ENCODE results near the gene RPUSD1.
"Not testable (repeated sequence)": the region's sequence is repeated elsewhere in the genome, so short reads cannot be mapped to it uniquely, and the experiment has no call there.

Gene RPUSD1

DNA sequence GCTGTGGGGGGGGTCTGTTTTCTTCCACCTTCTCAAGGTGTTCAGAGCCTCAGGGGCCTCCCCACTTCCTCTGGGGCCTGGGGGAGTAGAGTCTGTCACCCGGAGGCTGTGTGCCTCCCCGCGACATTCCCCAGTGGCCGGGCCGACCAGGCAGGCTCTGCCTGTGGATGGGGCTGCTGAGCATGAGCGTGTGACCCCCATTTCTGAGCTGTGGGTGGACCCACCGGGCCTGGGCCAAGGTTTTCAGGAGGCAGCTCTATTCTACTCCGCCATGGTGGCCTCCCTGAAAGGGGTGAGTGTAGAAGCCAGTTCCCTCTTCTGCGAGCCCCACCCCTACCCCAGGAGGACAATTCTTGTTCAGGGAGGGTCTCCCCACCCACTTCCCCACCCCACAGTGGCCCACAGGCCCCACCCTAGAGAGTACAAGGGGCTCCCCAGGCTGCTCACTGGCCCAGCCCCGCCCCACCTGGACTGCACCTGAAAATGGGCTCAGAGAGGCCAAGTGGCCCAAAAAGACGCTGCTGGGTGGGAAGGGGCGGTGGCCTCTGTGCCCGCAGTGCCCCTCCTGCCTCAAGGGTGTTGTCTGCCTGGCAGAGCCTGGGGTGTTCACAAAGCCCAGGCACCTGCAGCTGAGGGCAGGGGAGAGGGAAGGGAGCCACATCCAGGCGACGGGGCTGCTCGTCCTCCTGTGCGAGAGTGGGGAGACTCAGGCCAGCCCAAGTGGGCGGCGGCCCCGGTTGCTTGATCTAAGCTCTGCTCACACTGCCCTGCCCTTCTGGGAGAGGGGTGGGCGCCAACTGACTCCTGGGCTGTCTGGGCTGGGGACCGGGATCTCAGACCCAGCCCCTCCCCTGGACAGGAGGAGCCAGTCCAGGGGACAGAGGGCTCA lies 26.3 kb downstream of the RPUSD1 start:
- TF ChIP-seq, protein P1, sequence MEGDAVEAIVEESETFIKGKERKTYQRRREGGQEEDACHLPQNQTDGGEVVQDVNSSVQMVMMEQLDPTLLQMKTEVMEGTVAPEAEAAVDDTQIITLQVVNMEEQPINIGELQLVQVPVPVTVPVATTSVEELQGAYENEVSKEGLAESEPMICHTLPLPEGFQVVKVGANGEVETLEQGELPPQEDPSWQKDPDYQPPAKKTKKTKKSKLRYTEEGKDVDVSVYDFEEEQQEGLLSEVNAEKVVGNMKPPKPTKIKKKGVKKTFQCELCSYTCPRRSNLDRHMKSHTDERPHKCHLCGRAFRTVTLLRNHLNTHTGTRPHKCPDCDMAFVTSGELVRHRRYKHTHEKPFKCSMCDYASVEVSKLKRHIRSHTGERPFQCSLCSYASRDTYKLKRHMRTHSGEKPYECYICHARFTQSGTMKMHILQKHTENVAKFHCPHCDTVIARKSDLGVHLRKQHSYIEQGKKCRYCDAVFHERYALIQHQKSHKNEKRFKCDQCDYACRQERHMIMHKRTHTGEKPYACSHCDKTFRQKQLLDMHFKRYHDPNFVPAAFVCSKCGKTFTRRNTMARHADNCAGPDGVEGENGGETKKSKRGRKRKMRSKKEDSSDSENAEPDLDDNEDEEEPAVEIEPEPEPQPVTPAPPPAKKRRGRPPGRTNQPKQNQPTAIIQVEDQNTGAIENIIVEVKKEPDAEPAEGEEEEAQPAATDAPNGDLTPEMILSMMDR (IDR thresholded peaks at IDR 0.05; ENCODE audit: borderline replicate concordance, insufficient read depth, low read depth, low read length), result no peak

DNA sequence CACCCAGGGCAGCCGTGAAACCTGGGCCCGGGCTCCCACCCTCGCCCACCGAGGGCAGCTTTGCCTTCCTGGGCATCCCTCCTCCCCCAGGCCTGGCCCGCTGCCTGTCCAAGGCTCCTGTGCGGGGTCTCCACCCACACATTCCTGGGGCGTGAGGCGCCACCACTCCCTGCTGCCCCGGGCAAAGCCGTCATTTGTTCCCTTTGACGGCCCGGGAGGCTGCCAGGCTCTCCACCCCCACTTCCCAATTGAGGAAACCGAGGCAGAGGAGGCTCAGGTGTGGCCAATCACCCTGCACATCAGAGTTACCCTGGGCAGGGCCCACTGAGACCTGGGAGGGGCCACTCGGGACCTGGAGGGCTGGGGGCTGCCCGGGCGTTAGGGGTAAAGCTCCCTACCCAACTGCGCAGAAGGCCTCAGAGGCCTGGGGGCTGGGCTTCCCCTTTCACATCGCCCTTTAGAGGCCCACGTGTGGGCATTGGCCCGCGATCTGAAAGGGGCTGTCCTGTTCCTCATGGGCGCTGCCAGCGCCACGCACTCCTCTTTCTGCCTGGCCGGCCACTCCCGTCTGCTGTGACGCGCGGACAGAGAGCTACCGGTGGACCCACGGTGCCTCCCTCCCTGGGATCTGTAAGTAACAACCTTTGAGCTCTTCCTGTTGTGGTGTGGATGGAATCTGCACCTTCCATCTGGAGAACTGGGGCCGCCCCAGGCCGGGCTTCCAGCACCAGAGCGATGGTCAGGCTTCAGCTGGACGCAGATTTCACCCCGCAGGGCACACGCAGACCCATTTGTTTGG lies 27.4 kb downstream of the RPUSD1 start, which contains the start of gene MSLN:
TSS of gene MSLN (plus strand) at position 190 of the 799 bp plus-strand sequence. CDS start 1,947 bp downstream, outside the sequence.
- TF ChIP-seq, protein P1 (IDR thresholded peaks at IDR 0.05; ENCODE audit: borderline replicate concordance, insufficient read depth, low read depth, low read length), result no peak

More for the DNA sequence above, 26.3 kb downstream of the RPUSD1 start:
- H3K4me3 ChIP-seq (ENCODE audit: low read depth, low read length), result no peak overlapping the region

DNA sequence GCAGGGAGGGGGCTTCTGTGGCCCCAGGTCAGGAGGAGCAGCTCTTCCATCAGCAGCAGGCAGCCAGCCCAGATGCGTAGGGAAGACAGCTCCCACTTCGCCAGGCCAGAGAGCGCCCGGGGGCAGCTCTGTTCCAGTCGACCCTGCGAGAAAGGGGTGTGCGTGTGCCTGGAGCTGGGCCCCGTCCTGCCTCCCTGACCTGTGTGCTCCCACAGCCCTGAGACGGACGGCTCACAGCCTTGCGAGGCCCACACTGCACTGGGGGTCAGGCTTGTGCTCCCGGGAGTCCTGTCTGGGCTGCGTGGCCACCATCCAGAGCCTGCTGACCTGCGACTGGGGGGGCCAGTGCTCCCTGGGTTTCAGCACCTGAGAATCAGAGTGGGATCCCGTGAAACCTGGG lies 28.1 kb downstream of the RPUSD1 start:
- no peak overlapping the region for H3K4me3 ChIP-seq (ENCODE audit: low read depth, low read length)

More for the DNA sequence above, 27.4 kb downstream of the RPUSD1 start, which contains the start of gene MSLN:
- H3K4me3 ChIP-seq (ENCODE audit: low read depth, low read length), result no peak within 1 kb of the TSS

DNA sequence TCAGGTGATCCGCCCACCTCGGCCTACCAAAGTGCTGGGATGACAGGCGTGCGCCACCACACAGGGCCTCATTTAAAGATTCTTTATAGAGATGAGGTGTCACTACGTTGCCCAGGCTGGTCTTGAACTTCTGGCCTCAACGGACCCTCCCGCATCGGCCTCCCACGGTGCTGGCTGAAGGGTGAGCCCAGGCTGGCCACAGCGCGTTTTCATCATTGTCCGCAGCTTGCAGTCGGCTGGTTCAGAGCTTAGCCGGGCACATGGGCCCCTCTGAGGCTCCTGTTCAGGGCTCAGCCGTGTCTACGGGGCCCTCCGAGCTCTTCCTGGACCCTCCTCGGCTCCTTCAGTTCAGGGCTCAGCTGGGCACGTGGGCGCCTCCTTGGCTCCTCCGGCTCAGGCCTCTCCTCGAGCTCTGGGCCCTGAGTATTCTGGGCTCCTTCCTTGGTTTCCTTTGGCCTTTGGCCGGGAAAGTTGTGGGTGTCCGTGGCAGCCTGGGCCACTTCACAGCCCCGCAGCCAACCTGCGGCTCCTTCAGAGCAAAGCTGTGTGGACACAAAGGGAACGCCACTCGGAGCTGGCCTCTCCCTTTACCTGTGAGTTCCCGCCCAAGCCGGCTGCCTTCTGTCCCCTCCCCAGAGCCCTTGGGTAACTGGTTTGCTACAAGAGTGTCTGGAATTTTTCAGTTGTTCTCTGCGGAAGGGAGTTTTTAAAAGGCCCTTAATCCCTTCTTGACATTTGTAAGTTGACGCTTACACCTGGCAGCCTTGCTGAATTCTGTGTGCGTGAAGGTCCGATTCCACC lies 28.9 kb downstream of the RPUSD1 start:
- no peak overlapping the region for H3K4me3 ChIP-seq (ENCODE audit: low read depth, low read length)

More for the DNA sequence above, 28.1 kb downstream of the RPUSD1 start:
- TF ChIP-seq, protein P1 (IDR thresholded peaks at IDR 0.05; ENCODE audit: borderline replicate concordance, insufficient read depth, low read depth, low read length), result no peak

DNA sequence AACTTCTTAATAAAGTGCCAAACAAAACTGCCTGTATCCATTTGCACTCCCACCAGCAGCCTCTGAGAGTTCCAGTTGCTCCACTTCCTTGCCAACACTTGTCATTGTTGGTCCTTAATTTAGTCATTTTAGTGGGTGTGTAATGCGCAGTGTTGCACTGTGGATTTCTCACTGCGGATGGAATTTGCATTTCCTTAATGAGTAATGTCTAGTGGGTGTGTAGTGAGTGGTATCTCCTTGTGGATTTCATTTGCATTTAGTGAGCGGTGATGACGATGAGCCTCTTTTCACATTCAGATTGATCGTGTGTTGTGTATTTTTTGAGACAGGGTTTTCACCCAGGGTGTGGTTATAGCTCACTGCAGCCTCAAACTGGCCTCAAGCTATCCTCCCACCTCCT lies 31.8 kb downstream of the RPUSD1 start:
- H3K4me3 ChIP-seq (ENCODE audit: low read depth, low read length), result no peak overlapping the region
- TF ChIP-seq, protein P1 (IDR thresholded peaks at IDR 0.05; ENCODE audit: borderline replicate concordance, insufficient read depth, low read depth, low read length), result no peak

More for the DNA sequence above, 28.9 kb downstream of the RPUSD1 start:
- TF ChIP-seq, protein P1 (IDR thresholded peaks at IDR 0.05; ENCODE audit: borderline replicate concordance, insufficient read depth, low read depth, low read length), result no peak

DNA sequence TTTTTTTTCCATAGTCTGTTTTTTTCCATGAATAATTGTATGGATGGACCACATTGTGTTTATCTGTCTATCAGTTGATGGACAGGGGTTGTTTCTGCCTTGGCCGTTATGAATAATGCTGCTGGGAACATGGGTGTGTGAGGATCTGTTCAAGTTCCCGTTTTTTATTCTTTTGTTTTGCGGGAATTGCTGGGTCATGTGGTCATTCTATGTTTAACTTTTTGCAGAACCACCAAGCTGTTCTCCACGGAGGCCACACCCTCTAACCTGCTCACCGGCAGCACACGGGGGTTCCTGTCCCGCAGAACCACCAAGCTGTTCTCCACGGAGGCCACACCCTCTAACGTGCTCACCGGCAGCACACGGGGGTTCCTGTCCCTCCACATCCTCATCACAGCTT lies 33.5 kb downstream of the RPUSD1 start:
- TF ChIP-seq, protein P1 (IDR thresholded peaks at IDR 0.05; ENCODE audit: borderline replicate concordance, insufficient read depth, low read depth, low read length), result no peak

DNA sequence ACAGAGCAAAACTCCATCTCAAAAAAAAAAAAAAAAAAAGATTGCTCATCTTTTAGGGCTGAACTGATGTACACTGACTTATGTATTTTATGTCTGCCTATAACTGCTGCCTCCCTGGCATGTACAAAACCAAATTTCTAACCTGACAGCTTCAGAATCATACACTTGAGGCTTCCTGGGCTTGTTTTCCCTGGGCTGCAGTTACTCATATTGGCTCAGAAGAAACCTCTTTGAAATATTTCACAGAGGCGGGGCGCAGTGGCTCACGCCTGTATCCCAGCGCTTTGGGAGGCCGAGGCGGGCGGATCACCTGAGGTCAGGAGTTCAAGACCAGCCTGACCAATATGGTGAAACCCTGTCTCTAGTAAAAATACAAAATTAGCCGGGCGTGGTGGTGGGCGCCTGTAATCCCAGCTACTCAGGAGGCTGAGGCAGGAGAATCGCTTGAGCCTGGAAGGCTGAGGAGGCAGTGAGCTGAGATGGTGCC lies 34.0 kb downstream of the RPUSD1 start:
- not testable (repeated sequence) for H3K4me3 ChIP-seq (ENCODE audit: low read depth, low read length)

More for the DNA sequence above, 33.5 kb downstream of the RPUSD1 start:
- H3K4me3 ChIP-seq (ENCODE audit: low read depth, low read length), result no peak overlapping the region

Measured in GM12875 (cell line).